Measurements from ENCODE around the gene CAPZB.

DNA sequence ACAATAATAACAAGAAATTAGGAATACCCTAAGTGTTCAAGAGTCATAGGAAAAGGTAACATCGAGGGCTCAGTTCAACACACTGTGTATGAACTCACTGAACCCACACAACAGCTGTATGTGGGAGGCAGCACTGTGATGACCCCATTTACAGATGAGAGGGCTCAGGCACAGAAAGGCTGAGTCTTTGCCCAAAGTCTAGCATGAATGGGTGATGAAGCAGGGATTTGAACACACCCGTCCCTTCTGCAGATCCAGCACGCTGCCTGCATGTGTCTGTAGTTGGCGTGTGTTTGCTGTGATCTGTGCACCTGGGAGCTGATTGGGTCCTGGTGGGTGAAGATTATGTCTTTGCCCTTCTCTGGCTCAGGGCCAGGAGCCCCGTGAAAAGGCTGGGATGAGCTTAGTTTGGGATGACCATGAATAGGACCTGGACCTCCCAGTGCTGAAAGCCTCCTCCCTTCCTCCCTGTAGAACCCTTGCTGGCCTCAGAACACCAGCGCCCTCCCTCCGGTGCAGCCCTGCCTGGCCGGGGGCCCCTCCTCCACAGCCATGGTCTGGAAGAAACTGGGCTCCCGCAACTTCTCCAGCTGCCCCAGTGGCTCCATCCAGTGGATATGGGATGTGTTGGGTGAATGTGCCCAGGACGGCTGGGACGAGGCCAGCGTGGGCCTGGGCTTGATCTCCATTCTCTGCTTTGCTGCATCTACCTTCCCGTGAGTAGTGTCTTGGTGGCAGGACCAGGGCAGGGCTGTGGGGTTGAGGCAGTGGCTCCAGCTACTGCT lies 168.0 kb downstream of the CAPZB start:
- TF ChIP-seq, protein P1, sequence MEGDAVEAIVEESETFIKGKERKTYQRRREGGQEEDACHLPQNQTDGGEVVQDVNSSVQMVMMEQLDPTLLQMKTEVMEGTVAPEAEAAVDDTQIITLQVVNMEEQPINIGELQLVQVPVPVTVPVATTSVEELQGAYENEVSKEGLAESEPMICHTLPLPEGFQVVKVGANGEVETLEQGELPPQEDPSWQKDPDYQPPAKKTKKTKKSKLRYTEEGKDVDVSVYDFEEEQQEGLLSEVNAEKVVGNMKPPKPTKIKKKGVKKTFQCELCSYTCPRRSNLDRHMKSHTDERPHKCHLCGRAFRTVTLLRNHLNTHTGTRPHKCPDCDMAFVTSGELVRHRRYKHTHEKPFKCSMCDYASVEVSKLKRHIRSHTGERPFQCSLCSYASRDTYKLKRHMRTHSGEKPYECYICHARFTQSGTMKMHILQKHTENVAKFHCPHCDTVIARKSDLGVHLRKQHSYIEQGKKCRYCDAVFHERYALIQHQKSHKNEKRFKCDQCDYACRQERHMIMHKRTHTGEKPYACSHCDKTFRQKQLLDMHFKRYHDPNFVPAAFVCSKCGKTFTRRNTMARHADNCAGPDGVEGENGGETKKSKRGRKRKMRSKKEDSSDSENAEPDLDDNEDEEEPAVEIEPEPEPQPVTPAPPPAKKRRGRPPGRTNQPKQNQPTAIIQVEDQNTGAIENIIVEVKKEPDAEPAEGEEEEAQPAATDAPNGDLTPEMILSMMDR (IDR thresholded peaks at IDR 0.05) = no peak
- TF ChIP-seq POLR2AphosphoS5 (IDR thresholded peaks at IDR 0.05) (no peak), POLR2A (IDR thresholded peaks at IDR 0.05) (no peak), EP300 (IDR thresholded peaks at IDR 0.05; ENCODE audit: low read depth) (no peak)

Data from transverse colon (tissue), 4 donors.